Stimulated activated CD8-positive, alpha-beta memory T cell treated with anti-CD3 and anti-CD28 coated beads, Interleukin-12 subunit alpha, Interleukin-12 subunit beta, amount 100 ng/mL, for 4 hours (primary cell): ENCODE data around the gene UBASH3A.
"Not testable (repeated sequence)": the region's sequence is repeated elsewhere in the genome, so short reads cannot be mapped to it uniquely, and the experiment has no call there.

Experiments
- DNase-seq: peaks from one replicate; pipeline ENCODE4 v3.0.0-alpha.2; 2020; ENCODE audit warnings: low read depth

UBASH3A gene

DNA sequence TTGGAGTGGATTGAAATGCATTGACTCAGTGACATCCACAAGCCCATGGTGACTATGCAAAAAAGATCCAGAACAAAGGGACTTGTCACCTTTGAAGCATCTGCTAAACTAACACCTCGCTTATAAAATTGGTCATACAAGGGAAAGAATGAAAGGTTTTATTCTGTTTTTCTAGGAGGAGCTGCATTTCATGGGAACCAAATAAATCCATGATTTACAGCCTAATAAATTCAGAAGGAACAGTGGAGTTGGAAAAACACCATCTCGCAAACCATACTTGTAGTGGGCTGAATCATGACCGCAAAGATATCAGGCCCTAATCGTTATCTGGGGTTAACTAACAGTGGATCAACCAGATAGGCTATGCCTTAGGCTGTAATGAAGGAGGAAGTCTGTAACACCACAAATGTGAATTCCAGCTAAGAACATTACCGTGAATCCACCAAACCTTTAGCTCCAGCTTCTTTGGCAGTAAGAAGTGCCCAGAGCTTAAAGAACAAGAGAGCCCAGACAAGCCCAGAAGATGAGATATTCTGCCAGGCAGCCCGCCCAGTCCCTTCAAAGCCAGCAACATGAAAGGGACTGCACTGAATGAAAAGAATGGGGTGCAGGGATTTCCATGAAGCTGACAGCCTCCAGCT lies 64.9 kb downstream of the UBASH3A start:
- DNase-seq: no peak

DNA sequence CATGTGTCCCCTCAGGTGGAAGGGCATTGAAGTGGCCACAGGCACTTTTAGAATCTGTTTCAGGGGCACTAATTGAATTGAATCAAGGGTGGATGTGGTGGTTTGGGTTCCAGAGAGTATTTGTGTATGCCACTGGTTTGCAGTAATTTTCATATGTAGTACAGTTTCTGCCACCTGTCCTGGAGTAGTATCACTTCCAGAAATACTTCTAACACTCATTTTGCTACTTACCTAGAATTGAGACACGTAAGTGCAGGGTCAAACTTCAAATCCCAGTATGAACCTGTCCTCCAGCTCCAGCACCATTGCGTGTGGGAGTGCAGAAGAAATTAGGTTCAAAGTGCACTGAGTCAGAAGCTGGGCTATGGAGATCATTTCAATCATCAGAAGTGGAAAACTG lies 65.6 kb downstream of the UBASH3A start:
- DNase-seq: no peak

GRCh38 chr21:42469726-42470125 lies 66.0 kb downstream of the UBASH3A start:
- DNase-seq: not testable (repeated sequence)

GRCh38 chr21:42471206-42471605 lies 67.5 kb downstream of the UBASH3A start:
- no peak for DNase-seq

DNA sequence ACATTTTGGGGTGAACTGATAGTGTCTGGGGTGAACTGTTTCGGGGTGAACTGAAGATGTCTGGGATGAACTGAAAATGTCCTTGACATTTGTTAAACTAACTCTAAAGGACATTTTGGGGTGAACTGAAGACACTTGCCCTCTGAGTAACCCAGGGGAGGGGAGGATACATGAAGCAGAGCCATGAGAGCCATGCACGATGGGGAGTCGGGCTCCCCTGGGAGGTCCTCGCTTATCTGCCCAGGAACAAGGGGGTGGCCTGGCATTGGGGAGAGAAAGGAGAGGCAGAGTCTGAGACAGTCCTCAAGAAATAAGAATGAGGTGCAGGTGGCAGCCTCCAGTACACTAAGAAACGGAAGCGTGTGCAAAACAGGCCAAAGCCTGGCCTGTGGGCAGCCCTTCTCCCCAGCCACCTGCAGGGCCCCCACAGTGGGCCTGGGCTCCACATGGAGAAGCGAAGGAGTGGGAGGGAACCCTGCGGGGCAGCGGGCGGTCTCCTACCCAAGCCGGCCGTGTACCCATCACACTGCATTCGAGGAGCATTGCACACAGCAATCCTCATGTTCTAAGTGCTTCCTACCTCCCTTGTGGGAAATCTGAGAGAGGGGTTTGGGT lies 68.1 kb downstream of the UBASH3A start:
- no peak for DNase-seq

- DNase-seq: no peak
Observed at GRCh38 chr21:42472521-42472920, 68.8 kb downstream of the UBASH3A start.

- no peak for DNase-seq
Observed at GRCh38 chr21:42473498-42474042, 69.9 kb downstream of the UBASH3A start.

DNA sequence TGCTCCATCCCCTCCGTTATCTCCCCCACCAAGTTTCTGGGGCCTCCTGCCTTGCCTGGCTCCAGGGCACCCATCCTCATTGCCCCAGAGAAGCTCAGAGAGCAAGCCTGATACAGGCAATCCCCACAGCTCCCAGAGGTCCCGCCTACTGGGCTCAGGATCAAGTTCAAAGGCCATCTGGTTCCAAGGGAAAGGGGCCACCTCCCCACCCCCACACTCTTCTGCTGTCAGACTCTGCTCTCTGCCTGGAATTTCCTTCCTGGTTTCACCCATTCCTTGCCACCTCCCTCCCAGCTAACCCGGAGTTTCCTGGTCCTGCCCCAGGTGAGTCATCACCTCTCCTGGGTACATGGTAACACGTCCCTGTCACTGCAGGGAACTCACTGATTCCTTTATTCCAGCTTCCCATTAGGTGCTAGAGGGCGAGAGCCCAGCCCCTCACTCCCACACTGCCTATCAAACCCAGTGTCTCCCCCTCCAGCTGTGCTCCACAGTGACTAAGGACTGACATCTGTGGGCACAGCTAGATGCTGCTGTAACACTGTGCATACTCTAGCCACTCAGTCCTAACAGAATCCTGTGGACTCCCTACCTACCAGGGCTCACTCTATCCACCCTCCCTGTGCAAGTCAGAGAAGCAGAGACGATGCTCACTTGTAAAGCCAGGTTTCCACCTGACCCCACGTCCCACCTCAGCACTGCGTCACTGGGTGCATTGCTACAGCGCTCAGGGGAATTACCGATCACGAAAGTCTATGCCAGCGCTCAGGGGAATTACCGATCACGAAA lies 70.5 kb downstream of the UBASH3A start:
- DNase-seq: no peak

- no peak for DNase-seq
Observed at GRCh38 chr21:42475036-42475435, 71.3 kb downstream of the UBASH3A start.

GRCh38 chr21:42475526-42476387 lies 72.1 kb downstream of the UBASH3A start:
- DNase-seq: no peak

GRCh38 chr21:42476388-42477331 lies 73.0 kb downstream of the UBASH3A start:
- DNase-seq: no peak

DNA sequence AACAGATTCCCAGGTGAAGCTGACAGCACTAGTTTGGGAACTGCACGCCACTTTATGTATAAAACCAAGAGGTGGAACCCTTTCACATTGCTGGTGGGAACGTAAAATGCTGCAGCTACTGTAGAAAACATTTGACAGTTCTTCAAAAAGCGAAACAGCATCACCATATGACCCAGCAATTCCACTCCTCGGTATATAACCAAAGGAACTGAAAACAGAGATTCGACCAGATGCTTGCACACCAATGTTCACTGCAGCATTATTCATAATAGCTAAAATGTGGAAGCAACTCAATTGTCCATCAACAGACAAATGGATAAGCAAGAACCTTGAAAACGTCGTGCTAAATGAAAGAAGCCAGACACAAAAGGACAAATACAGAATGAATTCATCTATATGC lies 74.8 kb downstream of the UBASH3A start:
- no peak for DNase-seq

DNA sequence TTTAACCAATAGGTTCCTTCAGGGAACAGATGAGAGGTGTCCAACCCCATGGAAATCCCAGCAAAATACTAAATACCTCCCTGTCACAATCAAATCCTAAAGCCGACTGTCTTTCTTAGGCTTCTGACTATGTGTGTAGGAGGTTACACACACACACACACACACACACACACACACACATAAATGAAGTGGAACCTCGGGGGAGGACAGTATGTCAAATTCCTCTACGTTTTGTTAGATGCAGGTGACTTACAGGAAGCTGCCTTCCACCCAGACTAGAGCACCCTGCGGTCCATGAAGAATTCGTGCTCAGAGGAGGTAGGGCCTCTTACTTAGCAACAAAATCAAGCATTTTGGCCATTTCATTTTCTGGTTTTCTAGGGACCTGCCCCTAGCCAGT lies 75.9 kb downstream of the UBASH3A start:
- DNase-seq: no peak

DNA sequence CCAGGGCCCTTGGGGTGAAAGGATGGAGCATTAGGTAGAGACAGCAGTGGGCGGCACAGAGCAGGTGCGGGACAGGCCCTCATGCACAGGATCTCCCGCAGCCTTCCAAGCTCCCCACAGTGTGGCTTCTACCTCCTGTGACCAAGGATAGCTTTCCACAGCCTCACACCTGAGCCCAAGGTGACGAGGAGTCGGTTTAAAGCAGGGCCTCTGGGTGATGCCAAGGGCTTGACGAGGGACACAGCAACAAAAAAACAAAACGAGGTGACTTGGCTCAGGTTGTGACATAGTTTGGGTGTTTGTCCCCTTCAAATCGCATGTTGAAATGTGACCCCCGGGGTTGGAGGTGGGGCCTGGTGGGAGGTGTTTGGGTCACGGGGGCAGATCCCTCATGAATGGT lies 77.0 kb downstream of the UBASH3A start:
- no peak for DNase-seq

GRCh38 chr21:42481169-42481568 lies 77.5 kb downstream of the UBASH3A start:
- no peak for DNase-seq

- no peak for DNase-seq
Observed at GRCh38 chr21:42484966-42485365, 81.3 kb downstream of the UBASH3A start.

GRCh38 chr21:42486072-42486471 lies 82.4 kb downstream of the UBASH3A start:
- no peak for DNase-seq

GRCh38 chr21:42486531-42486930 lies 82.8 kb downstream of the UBASH3A start:
- no peak for DNase-seq

DNA sequence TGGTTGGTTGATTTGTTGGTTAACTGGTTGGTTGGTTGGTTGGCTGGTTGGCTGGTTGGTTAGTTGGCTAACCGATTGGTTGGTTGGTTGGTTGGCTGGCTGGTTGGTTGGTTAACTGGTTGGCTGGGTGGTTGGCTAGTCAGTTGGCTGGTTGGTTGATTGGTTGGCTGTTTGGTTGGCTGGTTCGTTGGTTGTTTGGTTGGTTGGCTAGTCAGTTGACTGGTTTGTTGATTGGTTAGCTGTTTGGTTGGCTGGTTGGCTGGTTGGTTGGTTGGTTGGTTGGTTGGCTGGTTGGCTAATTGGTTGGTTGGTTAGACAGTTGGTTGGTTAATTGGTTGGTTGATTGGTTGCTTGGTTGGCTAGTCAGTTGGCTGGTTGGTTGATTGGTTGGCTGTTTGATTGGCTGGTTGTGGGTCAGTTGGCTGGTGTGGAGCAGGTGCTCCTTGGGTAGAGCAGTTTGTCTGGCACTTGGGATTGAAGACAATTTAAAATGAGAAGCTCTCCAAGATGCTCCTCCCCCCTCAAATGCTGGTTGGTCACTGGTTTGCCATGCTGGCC lies 85.4 kb downstream of the UBASH3A start:
- no peak for DNase-seq

GRCh38 chr21:42489991-42490390 lies 86.3 kb downstream of the UBASH3A start:
- DNase-seq: no peak

GRCh38 chr21:42490720-42491119 lies 87.0 kb downstream of the UBASH3A start:
- no peak for DNase-seq
